GM12875 (cell line): ENCODE measurements around the gene MTHFD2L.

Experiments
- H3K4me3 ChIP-seq: one replicate; pipeline ENCODE4 v1.5.1; 2011; ENCODE audit warnings: low read depth, low read length, control low read depth
- CTCF ChIP-seq: IDR thresholded peaks from 2 replicates; pipeline ENCODE4 v1.5.1; 2011; ENCODE audit warnings: low read depth, mild to moderate bottlenecking, control low read depth, inconsistent platforms, low read length, moderate library complexity, borderline replicate concordance; ENCODE audit not compliant: insufficient read depth

The MTHFD2L gene

GRCh38 chr4:74133786-74134499 lies 24.0 kb upstream of the MTHFD2L start:
- TF ChIP-seq CTCF: peak; percentile 68
- no peak overlapping the region for H3K4me3 ChIP-seq

GRCh38 chr4:74134500-74134852 lies 23.4 kb upstream of the MTHFD2L start:
- H3K4me3 ChIP-seq: no peak overlapping the region
- no peak for TF ChIP-seq CTCF

- H3K4me3 ChIP-seq: no peak overlapping the region
- TF ChIP-seq CTCF: no peak
Measured at GRCh38 chr4:74146581-74147129, 11.3 kb upstream of the MTHFD2L start.

- TF ChIP-seq CTCF: no peak
- no peak overlapping the region for H3K4me3 ChIP-seq
Measured at GRCh38 chr4:74148205-74148604, 9.7 kb upstream of the MTHFD2L start.

- no peak for TF ChIP-seq CTCF
- no peak overlapping the region for H3K4me3 ChIP-seq
Measured at GRCh38 chr4:74152836-74153235, 5.1 kb upstream of the MTHFD2L start.

- no peak overlapping the region for H3K4me3 ChIP-seq
- TF ChIP-seq CTCF: no peak
Measured at GRCh38 chr4:74156521-74156920, 1.4 kb upstream of the MTHFD2L start.

GRCh38 chr4:74157154-74157553 lies 764 bp upstream of the MTHFD2L start:
- H3K4me3 ChIP-seq: peak overlapping the region; percentile 89
- no peak for TF ChIP-seq CTCF
